Kidney epithelial cell (primary cell): Measurements from ENCODE around the gene RIMBP2. TPM values are rescaled to one million over a fixed set of nuclear protein-coding genes. Genes with fewer than 3 reads are reported as not detected.

Experiments used
- DNase-seq: peaks from one replicate; pipeline ENCODE4 v3.0.0-alpha.2; 2010; ENCODE audit warnings: low read depth
- H3K27me3 ChIP-seq: 2 replicates; pipeline ENCODE4 v1.6.0; 2011; ENCODE audit warnings: low read length; ENCODE audit not compliant: control insufficient read depth, insufficient read depth
- H3K36me3 ChIP-seq: 2 replicates; pipeline ENCODE4 v1.5.1; 2011; ENCODE audit warnings: low read length; ENCODE audit not compliant: control insufficient read depth, insufficient read depth
- H3K4me3 ChIP-seq: 2 replicates; pipeline ENCODE4 v1.5.1; 2011; ENCODE audit warnings: low read depth, mild to moderate bottlenecking, control low read depth, low read length
- CTCF ChIP-seq: IDR thresholded peaks from 2 replicates; pipeline ENCODE4 v1.5.1; 2011; ENCODE audit warnings: mild to moderate bottlenecking, moderate library complexity, low read length, control low read depth, inconsistent platforms; ENCODE audit not compliant: insufficient read depth, poor library complexity, severe bottlenecking
- total RNA-seq: library from RNA; depleted of rRNA; stranded (reverse); fragments of >200 nt; gene quantifications from 2 replicates; pipeline ENCODE4 v1.2.3, GENCODE V29; 2015

RIMBP2 gene
- total RNA-seq, 1 donor from 2014 or later: 0.50 TPM

GRCh38 chr12:130508318-130508717 is 207.8 kb downstream of the RIMBP2 start:
- H3K36me3 ChIP-seq: no peaks in the 10 kb centered on the region
- H3K4me3 ChIP-seq: no peak overlapping the region
- TF ChIP-seq CTCF: no peak
- no peak for DNase-seq
- no peaks in the 10 kb centered on the region for H3K27me3 ChIP-seq

- Histone ChIP-seq H3K4me3 (no peak overlapping the region), H3K36me3 (no peaks in the 10 kb centered on the region), H3K27me3 (no peaks in the 10 kb centered on the region)
- no peak for DNase-seq
- TF ChIP-seq CTCF: no peak
Measured at GRCh38 chr12:130506844-130507243, 209.3 kb downstream of the RIMBP2 start.

GRCh38 chr12:130504840-130505175 is 211.3 kb downstream of the RIMBP2 start:
- no peak overlapping the region for H3K4me3 ChIP-seq
- DNase-seq: no peak
- no peak for TF ChIP-seq CTCF
- H3K27me3 ChIP-seq: no peaks in the 10 kb centered on the region
- H3K36me3 ChIP-seq: no peaks in the 10 kb centered on the region

- TF ChIP-seq CTCF: no peak
- no peak overlapping the region for H3K4me3 ChIP-seq
- H3K27me3 ChIP-seq: no peaks in the 10 kb centered on the region
- no peak for DNase-seq
- H3K36me3 ChIP-seq: no peaks in the 10 kb centered on the region
Measured at GRCh38 chr12:130504110-130504839, 211.8 kb downstream of the RIMBP2 start.

- no peaks in the 10 kb centered on the region for H3K27me3 ChIP-seq
- H3K4me3 ChIP-seq: no peak overlapping the region
- DNase-seq: no peak
- H3K36me3 ChIP-seq: no peaks in the 10 kb centered on the region
- no peak for TF ChIP-seq CTCF
Measured at GRCh38 chr12:130501821-130502220, 214.3 kb downstream of the RIMBP2 start.

GRCh38 chr12:130500835-130501330 is 215.2 kb downstream of the RIMBP2 start:
- no peaks in the 10 kb centered on the region for H3K36me3 ChIP-seq
- no peaks in the 10 kb centered on the region for H3K27me3 ChIP-seq
- no peak for DNase-seq
- no peak for TF ChIP-seq CTCF
- H3K4me3 ChIP-seq: no peak overlapping the region
